Neural progenitor cell (in vitro differentiated cells): ENCODE data around the gene CD300LF. TPM values are rescaled to one million over a fixed set of nuclear protein-coding genes. Genes with fewer than 3 reads are reported as not detected.
A peak's percentile ranks its signal among the peaks of the same experiment; 100 is the strongest.

Experiments
- DNase-seq: peaks from one replicate; pipeline ENCODE4 v3.0.0-alpha.2; 2016; ENCODE audit warnings: low spot score
- H2AFZ ChIP-seq: fragments of 200-600 bp; sonication (generic); replicated peaks from 2 replicates; pipeline ENCODE4 v1.6.1; 2016; ENCODE audit warnings: antibody characterized with exemption
- H3F3A ChIP-seq: fragments of 200-600 bp; sonication (generic); 2 replicates; pipeline ENCODE4 v1.6.1; 2016; ENCODE audit warnings: antibody characterized with exemption, low read depth
- H3K27ac ChIP-seq: fragments of 200-600 bp; sonication (generic); 2 replicates; pipeline ENCODE4 v1.5.1; 2016; ENCODE audit warnings: mild to moderate bottlenecking
- H3K27me3 ChIP-seq: fragments of 200-600 bp; sonication (generic); 2 replicates; pipeline ENCODE4 v1.6.1; 2016; ENCODE audit warnings: mild to moderate bottlenecking, moderate library complexity
- H3K36me3 ChIP-seq: fragments of 200-600 bp; sonication (generic); 2 replicates; pipeline ENCODE4 v1.5.1; 2016
- H3K4me1 ChIP-seq: fragments of 200-600 bp; sonication (generic); 2 replicates; pipeline ENCODE4 v1.6.1; 2016; ENCODE audit warnings: mixed run types
- H3K4me2 ChIP-seq: fragments of 200-600 bp; sonication (generic); 2 replicates; pipeline ENCODE4 v1.6.1; 2016
- H3K4me3 ChIP-seq: fragments of 200-600 bp; sonication (generic); 2 replicates; pipeline ENCODE4 v1.5.1; 2016
- H3K79me2 ChIP-seq: fragments of 200-600 bp; sonication (generic); 2 replicates; pipeline ENCODE4 v1.6.1; 2016; ENCODE audit warnings: low read depth
- H3K9ac ChIP-seq: fragments of 200-600 bp; sonication (generic); 2 replicates; pipeline ENCODE4 v1.6.1; 2016
- H3K9me3 ChIP-seq: fragments of 200-600 bp; sonication (generic); 2 replicates; pipeline ENCODE4 v1.5.1; 2016; ENCODE audit warnings: low read depth
- H4K20me1 ChIP-seq: fragments of 200-600 bp; sonication (generic); 2 replicates; pipeline ENCODE4 v1.6.1; 2016; ENCODE audit warnings: low read depth
- H3K27ac Mint-ChIP-seq: 3 replicates; pipeline ENCODE4 v1.8.0; 2021; ENCODE audit warnings: mixed read lengths
- H3K27me3 Mint-ChIP-seq: 2 replicates; pipeline ENCODE4 v1.8.0; 2022; ENCODE audit warnings: low read depth, mild to moderate bottlenecking, inconsistent platforms, moderate library complexity, mixed read lengths; ENCODE audit not compliant: insufficient read depth
- H3K36me3 Mint-ChIP-seq: 3 replicates; pipeline ENCODE4 v1.8.0; 2021; ENCODE audit warnings: mixed read lengths
- H3K4me1 Mint-ChIP-seq: 3 replicates; pipeline ENCODE4 v1.8.0; 2021; ENCODE audit warnings: mixed read lengths
- H3K4me3 Mint-ChIP-seq: 3 replicates; pipeline ENCODE4 v1.8.0; 2021; ENCODE audit warnings: mild to moderate bottlenecking, moderate library complexity, mixed read lengths
- H3K9me3 Mint-ChIP-seq: 3 replicates; pipeline ENCODE4 v1.8.0; 2020; ENCODE audit warnings: mixed read lengths
- EZH2 ChIP-seq: fragments of 200-600 bp; sonication (generic); IDR thresholded peaks from 2 replicates; pipeline ENCODE4 v1.6.1; 2017; ENCODE audit warnings: antibody characterized with exemption, mild to moderate bottlenecking, moderate library complexity
- EZH2phosphoT487 ChIP-seq: fragments of 200-600 bp; sonication (generic); IDR thresholded peaks from 2 replicates; pipeline ENCODE4 v1.6.1; 2017; ENCODE audit warnings: antibody characterized with exemption
- total RNA-seq: library from RNA; depleted of rRNA; stranded (reverse); fragments of >200 nt; gene quantifications from 2 replicates; pipeline ENCODE4 v1.2.3, GENCODE V29; 2015; ENCODE audit warnings: low replicate concordance
- TF ChIP-seq, protein P1 (sequence below): fragments of 200-600 bp; sonication (generic); IDR thresholded peaks from 2 replicates; pipeline ENCODE4 v1.5.1; 2017; ENCODE audit warnings: antibody characterized with exemption, mild to moderate bottlenecking

Gene CD300LF
- total RNA-seq, 1 donor from 2014 or later = not detected

GRCh38 chr17:74742978-74743545, 30.3 kb upstream of the CD300LF start:
- H3K27ac ChIP-seq = no peak overlapping the region
- Mint-ChIP-seq H3K27ac (no peak overlapping the region), H3K27me3 (peaks cover 25% of the 10 kb centered on the region), H3K4me3 (no peak overlapping the region), H3K36me3 (no peaks in the 10 kb centered on the region), H3K4me1 (peaks cover 27% of the 10 kb centered on the region), H3K9me3 (peaks cover 2% of the 10 kb centered on the region)
- no peak overlapping the region for H3K4me2 ChIP-seq
- H2AFZ ChIP-seq = no peak overlapping the region
- no peaks in the 10 kb centered on the region for H3K9me3 ChIP-seq
- H3K4me3 ChIP-seq = no peak overlapping the region
- DNase-seq = no peak
- peaks cover 35% of the 10 kb centered on the region for H3K4me1 ChIP-seq
- H3K27me3 ChIP-seq = peaks cover 8% of the 10 kb centered on the region
- no peaks in the 10 kb centered on the region for H4K20me1 ChIP-seq
- no peaks in the 10 kb centered on the region for H3K79me2 ChIP-seq
- no peak overlapping the region for H3K9ac ChIP-seq
- H3F3A ChIP-seq = peaks cover 34% of the 10 kb centered on the region
- TF ChIP-seq, protein P1, sequence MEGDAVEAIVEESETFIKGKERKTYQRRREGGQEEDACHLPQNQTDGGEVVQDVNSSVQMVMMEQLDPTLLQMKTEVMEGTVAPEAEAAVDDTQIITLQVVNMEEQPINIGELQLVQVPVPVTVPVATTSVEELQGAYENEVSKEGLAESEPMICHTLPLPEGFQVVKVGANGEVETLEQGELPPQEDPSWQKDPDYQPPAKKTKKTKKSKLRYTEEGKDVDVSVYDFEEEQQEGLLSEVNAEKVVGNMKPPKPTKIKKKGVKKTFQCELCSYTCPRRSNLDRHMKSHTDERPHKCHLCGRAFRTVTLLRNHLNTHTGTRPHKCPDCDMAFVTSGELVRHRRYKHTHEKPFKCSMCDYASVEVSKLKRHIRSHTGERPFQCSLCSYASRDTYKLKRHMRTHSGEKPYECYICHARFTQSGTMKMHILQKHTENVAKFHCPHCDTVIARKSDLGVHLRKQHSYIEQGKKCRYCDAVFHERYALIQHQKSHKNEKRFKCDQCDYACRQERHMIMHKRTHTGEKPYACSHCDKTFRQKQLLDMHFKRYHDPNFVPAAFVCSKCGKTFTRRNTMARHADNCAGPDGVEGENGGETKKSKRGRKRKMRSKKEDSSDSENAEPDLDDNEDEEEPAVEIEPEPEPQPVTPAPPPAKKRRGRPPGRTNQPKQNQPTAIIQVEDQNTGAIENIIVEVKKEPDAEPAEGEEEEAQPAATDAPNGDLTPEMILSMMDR = no peak
- no peak for TF ChIP-seq EZH2phosphoT487
- TF ChIP-seq EZH2 = no peak
- no peaks in the 10 kb centered on the region for H3K36me3 ChIP-seq

- no peaks in the 10 kb centered on the region for H4K20me1 ChIP-seq
- H3K79me2 ChIP-seq = no peaks in the 10 kb centered on the region
- H3K36me3 ChIP-seq = no peaks in the 10 kb centered on the region
- no peak overlapping the region for H3K27ac Mint-ChIP-seq
- H3K4me2 ChIP-seq = no peak overlapping the region
- TF ChIP-seq, protein P1 = no peak
- TF ChIP-seq EZH2 = no peak
- TF ChIP-seq EZH2phosphoT487 = no peak
- peaks cover 2% of the 10 kb centered on the region for H3K9me3 Mint-ChIP-seq
- peaks cover 32% of the 10 kb centered on the region for H3K27me3 Mint-ChIP-seq
- H3K4me3 ChIP-seq = no peak overlapping the region
- DNase-seq = no peak
- H3K9ac ChIP-seq = peak overlapping the region; percentile 4
- H3K4me1 ChIP-seq = peaks cover 32% of the 10 kb centered on the region
- peaks cover 19% of the 10 kb centered on the region for H3K4me1 Mint-ChIP-seq
- H3K27ac ChIP-seq = no peak overlapping the region
- no peak overlapping the region for H3K4me3 Mint-ChIP-seq
- no peaks in the 10 kb centered on the region for H3K36me3 Mint-ChIP-seq
- H3F3A ChIP-seq = peaks cover 33% of the 10 kb centered on the region
- no peaks in the 10 kb centered on the region for H3K9me3 ChIP-seq
- H2AFZ ChIP-seq = no peak overlapping the region
- H3K27me3 ChIP-seq = peaks cover 18% of the 10 kb centered on the region
Measured at GRCh38 chr17:74742153-74742515, 29.4 kb upstream of the CD300LF start.

DNA sequence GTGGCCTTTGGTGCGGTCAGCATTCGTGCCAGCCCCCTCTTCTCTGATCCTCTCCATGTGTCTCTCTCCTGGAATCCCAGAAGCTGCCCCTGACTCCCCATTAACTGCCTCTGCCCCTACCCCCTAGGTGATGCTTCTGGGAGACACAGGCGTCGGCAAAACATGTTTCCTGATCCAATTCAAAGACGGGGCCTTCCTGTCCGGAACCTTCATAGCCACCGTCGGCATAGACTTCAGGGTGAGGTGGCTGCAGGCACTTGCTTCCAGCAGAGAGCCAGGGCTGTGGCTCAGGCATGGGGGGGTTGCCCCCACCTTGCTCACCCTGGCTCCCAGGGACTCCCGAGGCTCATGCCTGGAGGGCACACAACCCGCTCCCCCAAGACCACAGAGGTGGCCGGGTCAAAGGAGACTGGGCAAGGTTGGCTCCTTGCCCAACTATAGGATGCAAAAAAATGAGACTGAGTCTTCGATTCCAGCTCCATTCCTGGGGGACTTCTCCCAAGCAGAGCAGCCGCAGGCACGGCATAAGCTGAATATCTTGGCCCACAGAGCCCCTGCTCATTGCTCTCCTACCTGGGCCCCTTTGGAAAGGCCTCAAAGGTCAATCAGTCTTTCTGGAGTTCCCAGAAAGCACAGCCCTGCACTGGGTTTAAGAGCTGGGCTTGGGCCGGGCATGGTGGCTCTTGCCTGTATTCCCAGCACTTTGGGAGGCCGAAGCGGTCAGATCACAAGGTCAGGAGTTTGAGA, 28.1 kb upstream of the CD300LF start:
- H3K27ac ChIP-seq = no peak overlapping the region
- no peak overlapping the region for H3K4me3 Mint-ChIP-seq
- H3F3A ChIP-seq = peaks cover 32% of the 10 kb centered on the region
- H3K9me3 ChIP-seq = no peaks in the 10 kb centered on the region
- H4K20me1 ChIP-seq = no peaks in the 10 kb centered on the region
- H3K27me3 ChIP-seq = peaks cover 31% of the 10 kb centered on the region
- no peak overlapping the region for H3K27ac Mint-ChIP-seq
- H3K4me3 ChIP-seq = no peak overlapping the region
- DNase-seq = no peak
- no peak overlapping the region for H2AFZ ChIP-seq
- H3K79me2 ChIP-seq = no peaks in the 10 kb centered on the region
- no peaks in the 10 kb centered on the region for H3K36me3 ChIP-seq
- peaks cover 2% of the 10 kb centered on the region for H3K9me3 Mint-ChIP-seq
- TF ChIP-seq EZH2 (no peak), EZH2phosphoT487 (no peak)
- TF ChIP-seq, protein P1 = no peak
- H3K4me1 Mint-ChIP-seq = peaks cover 12% of the 10 kb centered on the region
- peaks cover 18% of the 10 kb centered on the region for H3K4me1 ChIP-seq
- no peak overlapping the region for H3K9ac ChIP-seq
- no peak overlapping the region for H3K4me2 ChIP-seq
- H3K27me3 Mint-ChIP-seq = peaks cover 38% of the 10 kb centered on the region
- H3K36me3 Mint-ChIP-seq = no peaks in the 10 kb centered on the region
